Subcutaneous abdominal adipose tissue (tissue), 5 donors: Measurements from ENCODE around the gene NTRK1.

Source experiments
- H3K27ac ChIP-seq: one replicate; pipeline ENCODE4 v1.7.0; 2013; ENCODE audit warnings: low read depth, mild to moderate bottlenecking, inconsistent platforms, low read length, moderate library complexity
- H3K27me3 ChIP-seq, 5 donors: one replicate each; pipeline ENCODE4 v1.7.0; 2013; ENCODE audit warnings: low read length in 5 of 5, inconsistent platforms in 1 of 5; ENCODE audit not compliant: control insufficient read depth in 5 of 5, insufficient read depth in 4 of 5
- H3K36me3 ChIP-seq, 5 donors: one replicate each; pipeline ENCODE4 v1.7.0; 2013; ENCODE audit warnings: low read length in 5 of 5; ENCODE audit not compliant: control insufficient read depth in 5 of 5, insufficient read depth in 5 of 5
- H3K4me1 ChIP-seq, 5 donors: one replicate each; pipeline ENCODE4 v1.7.0; 2013; ENCODE audit warnings: low read length in 5 of 5, mild to moderate bottlenecking in 3 of 5, moderate library complexity in 1 of 5; ENCODE audit not compliant: control insufficient read depth in 5 of 5, insufficient read depth in 5 of 5
- H3K4me3 ChIP-seq, 5 donors: one replicate each; pipeline ENCODE4 v1.7.0; 2013; ENCODE audit warnings: low read length in 5 of 5, low read depth in 1 of 5
- H3K9ac ChIP-seq, 5 donors: one replicate each; pipeline ENCODE4 v1.7.0; 2013; ENCODE audit warnings: low read length in 5 of 5, mild to moderate bottlenecking in 4 of 5, moderate library complexity in 3 of 5
- H3K9me3 ChIP-seq, 5 donors: one replicate each; pipeline ENCODE4 v1.7.0; 2013; ENCODE audit warnings: low read length in 5 of 5; ENCODE audit not compliant: control insufficient read depth in 5 of 5
- donor health status: healthy.
- donor health status: healthy.
- donor health status: healthy.
- donor health status: healthy.
- donor health status: healthy.

NTRK1 gene

DNA sequence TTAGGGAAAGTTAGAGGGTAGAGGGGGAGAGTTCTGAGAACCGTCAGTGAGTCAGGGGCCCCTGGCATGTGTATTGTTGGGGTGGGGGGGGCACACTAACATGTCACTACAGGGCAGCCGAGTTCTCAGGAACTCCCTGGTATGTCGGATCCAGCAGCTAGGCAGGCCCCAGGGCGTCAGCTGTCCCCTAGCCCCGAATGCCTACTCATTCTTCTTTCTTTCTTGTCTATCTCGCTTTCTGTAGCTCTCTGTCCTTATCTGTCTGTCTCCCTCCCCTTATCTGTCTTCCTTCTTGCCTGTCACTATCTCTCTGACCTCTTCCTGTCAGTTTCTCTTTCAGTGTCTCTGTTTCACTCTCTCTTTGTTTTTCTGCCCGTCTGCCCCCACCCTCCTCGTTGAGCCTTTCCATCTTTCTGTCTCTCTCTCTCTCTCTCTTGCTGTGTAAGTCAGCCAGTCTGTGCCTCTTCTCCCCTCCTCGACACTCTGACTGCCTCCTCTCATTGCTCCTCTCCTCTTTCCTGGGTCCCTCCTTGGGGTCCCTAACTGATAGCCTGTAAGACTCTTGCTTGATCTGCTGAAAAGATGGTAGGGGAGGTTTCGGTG is 2.4 kb downstream of the NTRK1 start:
- Histone ChIP-seq H3K4me3 (no peak overlapping the region), H3K27me3 (peaks cover 20 to 72% (median 68%) of the 10 kb centered on the region in 5 donors)

DNA sequence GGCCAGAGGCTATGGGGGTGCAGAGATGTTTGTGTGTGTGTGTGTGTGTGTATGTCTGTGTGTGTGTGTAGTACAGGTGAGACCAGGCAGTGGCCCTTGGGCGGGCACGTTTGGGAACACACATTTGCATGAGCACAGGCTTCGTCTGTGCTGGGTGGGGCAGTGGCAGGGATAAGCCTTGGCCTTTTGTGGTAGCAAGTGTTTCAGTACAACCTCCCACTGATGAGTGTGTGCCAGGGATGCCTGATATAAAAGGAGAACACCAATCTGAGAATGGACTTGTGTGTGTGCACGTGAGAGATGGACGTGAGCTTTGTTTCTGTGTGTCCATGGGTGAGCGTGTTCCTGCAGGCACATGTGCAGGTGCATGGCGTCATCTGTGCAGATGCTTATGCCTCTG is 3.0 kb downstream of the NTRK1 start:
- peaks cover 4 to 27% (median 22%) of the 10 kb centered on the region in 5 donors for H3K4me1 ChIP-seq
- no peaks in the 10 kb centered on the region for H3K9me3 ChIP-seq
- H3K36me3 ChIP-seq: no peaks in the 10 kb centered on the region
- no peak overlapping the region for H3K4me3 ChIP-seq
- H3K27me3 ChIP-seq: peaks cover 15 to 72% (median 65%) of the 10 kb centered on the region in 5 donors
- H3K9ac ChIP-seq: no peak overlapping the region
- no peak overlapping the region for H3K27ac ChIP-seq

More for the DNA sequence above, 2.4 kb downstream of the NTRK1 start:
- Histone ChIP-seq H3K9ac (no peak overlapping the region), H3K27ac (no peak overlapping the region), H3K36me3 (no peaks in the 10 kb centered on the region), H3K4me1 (peaks cover 4 to 29% (median 24%) of the 10 kb centered on the region in 5 donors), H3K9me3 (no peaks in the 10 kb centered on the region)

- Histone ChIP-seq H3K4me1 (peaks cover 2 to 15% (median 11%) of the 10 kb centered on the region in 5 donors), H3K27me3 (peaks cover 6 to 64% (median 57%) of the 10 kb centered on the region in 5 donors), H3K36me3 (no peaks in the 10 kb centered on the region), H3K4me3 (no peak overlapping the region), H3K27ac (no peak overlapping the region), H3K9ac (no peak overlapping the region), H3K9me3 (no peaks in the 10 kb centered on the region)
Measured at GRCh38 chr1:156864796-156865195, 4.1 kb downstream of the NTRK1 start.

DNA sequence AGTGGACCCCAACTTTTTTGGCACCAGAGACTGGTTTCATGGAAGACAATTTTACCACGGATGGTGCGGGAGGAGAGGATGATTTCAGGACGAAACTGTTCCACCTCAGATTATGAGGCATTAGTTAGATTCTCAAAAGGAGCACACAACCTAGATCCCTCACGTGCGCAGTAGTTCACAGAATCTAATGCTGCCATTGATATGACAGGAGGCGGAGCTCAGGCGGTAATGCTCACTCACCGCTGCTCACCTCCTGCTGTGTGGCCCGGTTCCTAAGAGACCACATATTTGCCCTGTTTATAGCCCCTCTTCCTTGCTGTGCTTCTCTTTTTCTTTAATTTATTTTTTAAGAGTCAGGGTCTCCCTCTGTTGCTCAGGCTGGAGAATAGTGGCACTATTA is 4.6 kb downstream of the NTRK1 start:
- Histone ChIP-seq H3K27me3 (peaks cover 4 to 59% (median 53%) of the 10 kb centered on the region in 5 donors), H3K9me3 (no peaks in the 10 kb centered on the region)

GRCh38 chr1:156865865-156866248 is 5.2 kb downstream of the NTRK1 start:
- H3K27me3 ChIP-seq: peaks cover 4 to 55% (median 47%) of the 10 kb centered on the region in 5 donors
- H3K9me3 ChIP-seq: no peaks in the 10 kb centered on the region
- no peak overlapping the region for H3K9ac ChIP-seq
- no peak overlapping the region for H3K27ac ChIP-seq
- no peaks in the 10 kb centered on the region for H3K36me3 ChIP-seq
- no peak overlapping the region for H3K4me3 ChIP-seq
- H3K4me1 ChIP-seq: peaks cover 0 to 5% (median 2%) of the 10 kb centered on the region in 5 donors

More for the DNA sequence above, 4.6 kb downstream of the NTRK1 start:
- peaks cover 1 to 11% (median 7%) of the 10 kb centered on the region in 5 donors for H3K4me1 ChIP-seq
- H3K36me3 ChIP-seq: no peaks in the 10 kb centered on the region
- no peak overlapping the region for H3K4me3 ChIP-seq
- H3K9ac ChIP-seq: no peak overlapping the region
- H3K27ac ChIP-seq: no peak overlapping the region

- Histone ChIP-seq H3K4me1 (no peaks in the 10 kb centered on the region), H3K27me3 (peaks cover under 1 to 50% (median 42%) of the 10 kb centered on the region in 5 donors)
Measured at GRCh38 chr1:156866249-156866909, 5.7 kb downstream of the NTRK1 start.

GRCh38 chr1:156868341-156868740 is 7.7 kb downstream of the NTRK1 start:
- Histone ChIP-seq H3K27ac (no peak overlapping the region), H3K9me3 (no peaks in the 10 kb centered on the region), H3K27me3 (peaks cover 0 to 31% (median 23%) of the 10 kb centered on the region in 5 donors), H3K4me1 (no peaks in the 10 kb centered on the region), H3K9ac (no peak overlapping the region), H3K36me3 (no peaks in the 10 kb centered on the region), H3K4me3 (no peak overlapping the region)

More at GRCh38 chr1:156866249-156866909, 5.7 kb downstream of the NTRK1 start:
- no peaks in the 10 kb centered on the region for H3K36me3 ChIP-seq
- H3K9me3 ChIP-seq: no peaks in the 10 kb centered on the region
- no peak overlapping the region for H3K27ac ChIP-seq
- H3K4me3 ChIP-seq: no peak overlapping the region
- no peak overlapping the region for H3K9ac ChIP-seq

DNA sequence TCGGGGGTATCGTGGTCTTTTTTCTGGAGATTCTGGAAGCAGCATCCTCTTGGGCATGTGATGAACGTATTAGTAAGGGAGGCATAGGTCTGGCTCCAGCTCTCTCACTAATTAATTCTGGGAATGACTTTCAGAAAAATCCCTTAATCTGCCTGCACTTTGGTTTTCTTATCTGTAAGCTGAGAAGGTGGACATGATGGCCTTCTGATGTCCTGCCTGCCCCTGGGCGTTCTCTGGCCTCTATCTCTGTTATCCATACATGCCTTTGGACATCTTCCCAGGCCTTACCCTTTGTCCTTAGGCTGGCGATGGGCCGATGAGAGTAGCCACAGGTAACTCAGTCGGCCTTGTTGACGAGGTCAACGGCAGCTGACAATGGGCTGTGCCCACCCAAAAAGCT is 8.8 kb downstream of the NTRK1 start:
- Histone ChIP-seq H3K9ac (no peak overlapping the region), H3K4me1 (no peaks in the 10 kb centered on the region), H3K4me3 (no peak overlapping the region), H3K27ac (no peak overlapping the region), H3K27me3 (peaks cover 4 to 20% (median 16%) of the 10 kb centered on the region in 5 donors), H3K36me3 (no peaks in the 10 kb centered on the region), H3K9me3 (no peaks in the 10 kb centered on the region)

- Histone ChIP-seq H3K9me3 (no peaks in the 10 kb centered on the region), H3K4me3 (no peak overlapping the region), H3K9ac (no peak overlapping the region), H3K27me3 (peaks cover 5 to 18% (median 10%) of the 10 kb centered on the region in 5 donors), H3K36me3 (no peaks in the 10 kb centered on the region), H3K27ac (no peak overlapping the region), H3K4me1 (no peaks in the 10 kb centered on the region)
Measured at GRCh38 chr1:156873659-156874058, 13.0 kb downstream of the NTRK1 start.

DNA sequence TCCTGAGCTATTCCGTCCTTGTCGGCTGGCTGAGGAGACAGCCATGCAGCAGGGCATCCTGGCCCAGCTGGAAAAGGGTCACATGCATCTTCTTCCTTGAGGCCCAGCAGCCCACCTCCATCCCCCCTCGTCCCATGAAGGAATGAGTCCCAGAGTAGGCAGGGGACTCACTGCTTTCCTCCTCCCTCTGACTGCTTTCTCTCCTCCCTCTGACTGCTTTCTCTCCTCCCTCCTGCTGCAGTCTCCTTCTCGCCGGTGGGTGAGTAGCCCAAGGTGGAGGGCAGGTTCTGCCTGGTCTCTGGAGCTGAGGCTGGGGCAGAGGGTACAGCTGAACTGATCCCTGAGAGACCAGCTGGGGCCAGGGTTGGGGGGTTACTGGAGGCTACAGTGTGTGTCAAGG is 13.5 kb downstream of the NTRK1 start:
- Histone ChIP-seq H3K36me3 (no peaks in the 10 kb centered on the region), H3K27me3 (peaks cover 6 to 18% (median 10%) of the 10 kb centered on the region in 5 donors), H3K4me1 (no peaks in the 10 kb centered on the region), H3K9me3 (no peaks in the 10 kb centered on the region), H3K9ac (no peak overlapping the region), H3K27ac (no peak overlapping the region), H3K4me3 (no peak overlapping the region)
